ENCODE data around the gene GRK2. TPM values are rescaled to one million over a fixed set of nuclear protein-coding genes. Genes with fewer than 3 reads are reported as not detected.

Gene GRK2
- total and polyA plus RNA-seq, 2 of the 8 experiments (the other 6 are each of a cell fraction or from before 2014, with no cell fraction given): 47.3 to 49.7 TPM

DNA sequence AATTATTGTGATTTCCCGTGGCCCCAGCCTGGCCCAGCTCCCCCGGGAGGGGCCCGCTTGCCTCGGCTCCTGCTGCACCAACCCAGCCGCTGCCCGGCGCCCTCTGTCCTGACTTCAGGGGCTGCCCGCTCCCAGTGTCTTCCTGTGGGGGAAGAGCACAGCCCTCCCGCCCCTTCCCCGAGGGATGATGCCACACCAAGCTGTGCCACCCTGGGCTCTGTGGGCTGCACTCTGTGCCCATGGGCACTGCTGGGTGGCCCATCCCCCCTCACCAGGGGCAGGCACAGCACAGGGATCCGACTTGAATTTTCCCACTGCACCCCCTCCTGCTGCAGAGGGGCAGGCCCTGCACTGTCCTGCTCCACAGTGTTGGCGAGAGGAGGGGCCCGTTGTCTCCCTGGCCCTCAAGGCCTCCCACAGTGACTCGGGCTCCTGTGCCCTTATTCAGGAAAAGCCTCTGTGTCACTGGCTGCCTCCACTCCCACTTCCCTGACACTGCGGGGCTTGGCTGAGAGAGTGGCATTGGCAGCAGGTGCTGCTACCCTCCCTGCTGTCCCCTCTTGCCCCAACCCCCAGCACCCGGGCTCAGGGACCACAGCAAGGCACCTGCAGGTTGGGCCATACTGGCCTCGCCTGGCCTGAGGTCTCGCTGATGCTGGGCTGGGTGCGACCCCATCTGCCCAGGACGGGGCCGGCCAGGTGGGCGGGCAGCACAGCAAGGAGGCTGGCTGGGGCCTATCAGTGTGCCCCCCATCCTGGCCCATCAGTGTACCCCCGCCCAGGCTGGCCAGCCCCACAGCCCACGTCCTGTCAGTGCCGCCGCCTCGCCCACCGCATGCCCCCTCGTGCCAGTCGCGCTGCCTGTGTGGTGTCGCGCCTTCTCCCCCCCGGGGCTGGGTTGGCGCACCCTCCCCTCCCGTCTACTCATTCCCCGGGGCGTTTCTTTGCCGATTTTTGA, 19.5 kb downstream of the GRK2 start (continued):
- no peak for TF ChIP-seq EZH2 (IDR thresholded peaks at IDR 0.05; ENCODE audit: low read depth, low read length, severe bottlenecking)
- TF ChIP-seq POLR2A (IDR thresholded peaks at IDR 0.05; ENCODE audit: control extremely low read depth in 1 of 2, low read depth in 2 of 2, low read length in 2 of 2): no peak
- no peak for TF ChIP-seq HDAC6 (IDR thresholded peaks at IDR 0.05; ENCODE audit: low read depth, low read length)
- TF ChIP-seq GTF2F1 (IDR thresholded peaks at IDR 0.05; ENCODE audit: borderline replicate concordance, low read depth, low read length): no peak
- TF ChIP-seq HDAC2 (IDR thresholded peaks at IDR 0.05; ENCODE audit: borderline replicate concordance in 1 of 2, low read depth in 2 of 2, low read length in 2 of 2): no peak
- TF ChIP-seq SIX5 (IDR thresholded peaks at IDR 0.05; ENCODE audit: low read depth, low read length): no peak
- no peak for TF ChIP-seq SP1 (IDR thresholded peaks at IDR 0.05; ENCODE audit: low read depth, low read length)
- no peak for TF ChIP-seq RBBP5 (IDR thresholded peaks at IDR 0.05; ENCODE audit: borderline replicate concordance, low read depth, low read length)
- no peak for TF ChIP-seq MAFK (IDR thresholded peaks at IDR 0.05; ENCODE audit: low read depth, low read length)
- TF ChIP-seq TAF7 (optimal IDR thresholded peaks at IDR 0.05; ENCODE audit: borderline replicate concordance, low read depth, low read length): no peak

Measured in H1 (cell line).